PC-9 (cell line): ENCODE data around the gene WFDC13.

Experiments used
- CTCF ChIP-seq: fragments of 200-600 bp; sonication (generic); conservative IDR thresholded peaks from 2 replicates; pipeline ENCODE4 v1.6.1; 2017; ENCODE audit warnings: mixed run types, antibody characterized with exemption, mild to moderate bottlenecking, moderate library complexity
- EZH2 ChIP-seq: fragments of 200-600 bp; sonication (generic); IDR thresholded peaks from 2 replicates; pipeline ENCODE4 v1.8.0; 2017; ENCODE audit warnings: antibody characterized with exemption, low read depth

- TF ChIP-seq EZH2 (no peak), CTCF (no peak)
These were observed 23.3 kb downstream of the WFDC13 start for GRCh38 chr20:45725134-45725533.
